ENCODE data around the gene PTCD2.
"Not testable (repeated sequence)": the region's sequence is repeated elsewhere in the genome, so short reads cannot be mapped to it uniquely, and the experiment has no call there.

Gene PTCD2

GRCh38 chr5:72298136-72298535, 22.0 kb upstream of the PTCD2 start:
- not testable (repeated sequence) for DNase-seq

GRCh38 chr5:72298711-72299110, 21.5 kb upstream of the PTCD2 start:
- DNase-seq: no peak

GRCh38 chr5:72300590-72301339, 19.4 kb upstream of the PTCD2 start:
- DNase-seq: no peak

GRCh38 chr5:72301557-72301956, 18.6 kb upstream of the PTCD2 start:
- peak; percentile 27 for DNase-seq

- DNase-seq: peak; percentile 16
These were observed 18.0 kb upstream of the PTCD2 start for GRCh38 chr5:72302171-72302570.

GRCh38 chr5:72305194-72306142, 14.7 kb upstream of the PTCD2 start:
- no peak for DNase-seq

- no peak for DNase-seq
These were observed 12.6 kb upstream of the PTCD2 start for GRCh38 chr5:72307573-72307967.

- DNase-seq: peak; percentile 98
These were observed 12.0 kb upstream of the PTCD2 start for GRCh38 chr5:72307968-72308852.

GRCh38 chr5:72308853-72309191, 11.4 kb upstream of the PTCD2 start:
- DNase-seq: no peak

- DNase-seq: no peak
These were observed 7.0 kb upstream of the PTCD2 start for GRCh38 chr5:72313141-72313540.

- DNase-seq: peak; percentile 19
These were observed 5.5 kb upstream of the PTCD2 start for GRCh38 chr5:72314571-72315172.

- not testable (repeated sequence) for DNase-seq
These were observed 668 bp upstream of the PTCD2 start for GRCh38 chr5:72319435-72319975.

- no peak for DNase-seq
These were observed 4.1 kb downstream of the PTCD2 start for GRCh38 chr5:72324189-72324825.

GRCh38 chr5:72325566-72326305, 5.6 kb downstream of the PTCD2 start:
- DNase-seq: no peak

- DNase-seq: no peak
These were observed 6.1 kb downstream of the PTCD2 start for GRCh38 chr5:72326306-72326649.

- DNase-seq: no peak
These were observed 8.0 kb downstream of the PTCD2 start for GRCh38 chr5:72328172-72328571.

GRCh38 chr5:72330712-72331111, 10.5 kb downstream of the PTCD2 start:
- no peak for DNase-seq

GRCh38 chr5:72337159-72337558, 17.0 kb downstream of the PTCD2 start:
- no peak for DNase-seq

GRCh38 chr5:72338689-72339209, 18.6 kb downstream of the PTCD2 start:
- DNase-seq: no peak

- DNase-seq: no peak
These were observed 26.2 kb downstream of the PTCD2 start for GRCh38 chr5:72346398-72346797.

GRCh38 chr5:72347801-72348308, 27.7 kb downstream of the PTCD2 start:
- no peak for DNase-seq

All from eye (tissue), 1 donor.